Eye (tissue), 1 donor: ENCODE results near the gene PLCXD3.
"Not testable (repeated sequence)": the region's sequence is repeated elsewhere in the genome, so short reads cannot be mapped to it uniquely, and the experiment has no call there.

Experiments used
- DNase-seq: peaks from one replicate; pipeline ENCODE4 v3.0.0-alpha.2; 2015

Gene PLCXD3, protein sequence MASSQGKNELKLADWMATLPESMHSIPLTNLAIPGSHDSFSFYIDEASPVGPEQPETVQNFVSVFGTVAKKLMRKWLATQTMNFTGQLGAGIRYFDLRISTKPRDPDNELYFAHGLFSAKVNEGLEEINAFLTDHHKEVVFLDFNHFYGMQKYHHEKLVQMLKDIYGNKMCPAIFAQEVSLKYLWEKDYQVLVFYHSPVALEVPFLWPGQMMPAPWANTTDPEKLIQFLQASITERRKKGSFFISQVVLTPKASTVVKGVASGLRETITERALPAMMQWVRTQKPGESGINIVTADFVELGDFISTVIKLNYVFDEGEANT

DNA sequence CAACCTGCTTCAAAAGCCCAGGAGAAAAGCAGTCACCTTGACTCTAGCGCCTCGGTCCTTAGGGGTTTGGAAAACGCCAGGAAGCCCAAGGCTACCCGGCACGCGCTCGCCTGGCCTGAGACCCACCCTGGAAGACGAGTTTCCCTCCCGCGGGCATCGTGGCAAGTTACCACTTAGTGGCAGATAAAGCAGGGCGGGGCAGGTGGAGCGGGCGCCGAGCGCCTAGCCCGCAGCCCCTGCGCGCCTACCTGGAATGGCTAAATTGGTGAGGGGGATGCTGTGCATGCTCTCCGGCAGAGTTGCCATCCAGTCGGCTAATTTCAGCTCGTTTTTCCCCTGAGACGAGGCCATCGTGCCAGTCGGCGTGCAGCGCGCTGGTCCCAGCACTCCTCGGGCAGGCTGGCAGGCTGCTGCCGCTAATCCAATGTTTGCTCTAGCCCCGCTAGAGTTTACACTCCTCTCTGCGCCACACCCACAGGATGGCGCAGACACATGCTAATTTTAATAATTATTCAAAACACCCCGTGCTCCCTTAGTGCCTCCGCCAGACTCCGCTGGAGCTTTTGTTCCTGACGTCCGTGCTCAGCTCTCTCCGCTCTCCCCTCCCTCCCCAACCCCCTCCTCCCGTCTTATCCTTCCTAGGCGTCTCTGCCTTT lies at the start of gene PLCXD3:
TSS of gene PLCXD3 (minus strand) at position 426 of the 656 bp plus-strand sequence. CDS start at position 351, 75 bp downstream.
- DNase-seq: peak; percentile 67

DNA sequence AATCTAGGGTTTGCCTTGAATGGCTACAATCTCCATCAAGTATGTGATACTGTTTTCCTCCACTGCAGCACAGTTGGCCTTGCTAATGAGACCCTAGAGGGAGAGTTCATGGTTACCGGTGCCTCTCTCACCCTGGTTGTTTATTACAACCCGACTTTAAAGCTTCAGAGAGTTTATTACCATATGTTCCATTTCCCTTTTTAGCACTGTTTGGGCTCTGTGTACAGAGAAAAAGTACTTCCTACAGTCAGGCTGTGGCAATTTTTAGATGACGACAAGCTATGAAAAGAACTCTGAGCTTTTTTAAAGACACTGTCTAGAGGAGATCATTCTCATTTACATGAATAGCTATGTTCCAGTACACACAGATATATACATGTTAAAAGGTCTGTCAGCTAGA lies 48.8 kb upstream of the PLCXD3 start:
- DNase-seq: no peak

DNA sequence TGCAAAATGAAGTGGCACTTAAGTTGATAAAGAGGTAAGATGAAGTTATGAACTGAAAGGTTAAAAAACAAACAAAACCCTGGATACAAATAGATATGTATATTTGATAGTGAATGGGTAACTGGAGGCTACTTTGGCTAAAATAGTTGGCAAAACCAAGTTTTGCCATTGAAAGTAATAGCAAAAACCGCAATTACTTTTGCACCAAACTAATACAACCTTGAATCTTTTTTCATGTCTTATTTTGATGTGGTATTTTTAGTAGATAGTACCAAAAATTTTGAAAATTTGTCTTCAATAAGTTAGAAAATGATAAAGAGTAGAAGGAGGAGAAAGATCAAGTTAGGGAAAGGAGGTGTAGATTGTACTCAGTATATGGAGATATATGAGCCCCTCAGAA lies 47.9 kb upstream of the PLCXD3 start:
- DNase-seq: no peak

DNA sequence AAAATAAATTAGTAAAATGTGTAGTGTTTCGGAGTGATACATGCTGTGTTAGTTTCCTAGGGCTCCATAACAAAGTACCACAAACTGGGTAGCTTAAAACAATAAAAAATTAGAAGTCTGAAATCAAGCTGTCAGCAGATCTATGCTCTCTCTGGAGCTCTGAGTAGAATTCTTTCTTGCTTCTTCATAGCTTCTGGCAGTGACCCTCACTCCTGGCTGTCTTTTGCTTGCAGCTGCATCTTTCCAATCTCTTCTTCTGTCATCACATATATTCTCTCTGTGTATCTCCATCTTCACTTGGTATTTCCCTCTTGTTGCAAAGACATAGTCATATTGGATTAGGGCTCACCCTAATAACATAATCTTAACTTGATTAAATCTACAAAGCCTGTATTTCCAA lies 37.6 kb upstream of the PLCXD3 start:
- DNase-seq: no peak

DNA sequence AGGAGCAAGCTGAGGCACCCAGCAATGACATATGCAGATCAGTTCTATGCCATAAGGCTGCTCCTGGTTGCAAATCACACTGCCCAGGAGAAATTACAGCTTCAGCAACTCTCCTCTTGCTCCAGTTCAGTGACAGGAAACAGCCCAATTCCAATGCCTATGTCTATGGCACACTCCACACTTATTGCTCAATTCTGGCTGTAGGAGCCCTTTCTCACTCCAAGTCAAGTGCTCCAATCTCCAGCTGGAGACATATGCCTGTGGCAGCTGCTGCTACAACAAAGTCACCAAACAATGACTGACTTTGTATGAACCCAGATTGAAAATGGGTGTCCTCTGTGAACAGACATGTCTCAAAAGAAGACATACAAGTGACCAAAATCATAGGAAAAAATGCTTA lies 31.8 kb upstream of the PLCXD3 start:
- DNase-seq: no peak

DNA sequence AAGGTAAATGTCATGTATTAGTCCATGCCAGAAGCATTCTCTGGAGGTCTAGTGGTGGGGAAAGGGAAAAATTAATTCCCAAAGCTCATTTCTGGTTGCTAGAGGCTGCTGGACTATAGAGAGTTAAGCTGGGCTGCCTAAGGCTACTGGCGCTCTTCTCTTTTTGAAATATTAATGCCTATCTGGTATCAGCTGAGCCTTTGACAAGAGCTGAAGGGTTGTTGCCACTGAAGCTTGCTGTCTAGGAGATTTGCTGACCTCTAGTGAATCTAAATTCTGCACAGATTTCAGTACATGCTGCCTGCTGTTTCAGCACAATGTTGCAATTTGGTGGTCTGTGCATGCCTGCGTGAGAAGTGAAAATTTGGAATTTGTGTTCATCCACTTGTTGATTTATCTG lies 29.1 kb upstream of the PLCXD3 start:
- DNase-seq: peak; percentile 2

DNA sequence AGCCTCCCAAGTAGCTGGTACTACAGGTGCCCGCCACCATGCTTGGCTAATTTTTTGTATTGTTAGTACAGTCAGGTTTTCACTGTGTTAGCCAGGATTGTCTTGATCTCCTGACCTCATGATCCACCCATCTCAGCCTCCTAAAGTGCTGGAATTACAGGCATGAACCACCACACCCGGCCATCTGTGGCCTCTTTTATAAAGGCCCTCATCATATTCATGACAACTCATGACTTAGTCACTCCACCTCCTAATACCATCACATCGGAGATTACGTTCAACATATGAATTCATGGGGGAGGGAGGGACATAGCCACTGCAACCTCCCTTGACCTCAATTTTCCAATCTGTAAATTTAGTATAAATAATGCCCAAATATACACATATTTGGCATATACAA lies 27.2 kb upstream of the PLCXD3 start:
- no peak for DNase-seq

DNA sequence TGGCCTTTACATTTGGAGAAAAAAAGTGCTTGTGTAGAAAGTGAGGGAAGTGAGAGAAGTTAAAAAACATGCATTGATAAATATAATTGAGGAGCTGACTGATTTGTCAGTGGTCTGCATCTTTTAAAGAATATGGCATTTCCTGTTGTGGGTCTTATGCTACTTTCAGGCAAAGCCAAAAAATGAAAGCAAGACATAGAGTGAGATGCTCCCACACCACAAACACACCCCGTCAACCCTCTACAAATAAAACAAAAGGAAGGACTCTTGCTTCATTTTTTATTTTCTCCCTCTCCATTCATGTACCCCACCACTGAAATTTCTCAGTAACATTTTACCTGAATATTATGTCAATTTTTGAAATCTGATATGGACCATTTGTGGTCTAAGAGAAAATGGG lies 22.1 kb upstream of the PLCXD3 start:
- DNase-seq: no peak

DNA sequence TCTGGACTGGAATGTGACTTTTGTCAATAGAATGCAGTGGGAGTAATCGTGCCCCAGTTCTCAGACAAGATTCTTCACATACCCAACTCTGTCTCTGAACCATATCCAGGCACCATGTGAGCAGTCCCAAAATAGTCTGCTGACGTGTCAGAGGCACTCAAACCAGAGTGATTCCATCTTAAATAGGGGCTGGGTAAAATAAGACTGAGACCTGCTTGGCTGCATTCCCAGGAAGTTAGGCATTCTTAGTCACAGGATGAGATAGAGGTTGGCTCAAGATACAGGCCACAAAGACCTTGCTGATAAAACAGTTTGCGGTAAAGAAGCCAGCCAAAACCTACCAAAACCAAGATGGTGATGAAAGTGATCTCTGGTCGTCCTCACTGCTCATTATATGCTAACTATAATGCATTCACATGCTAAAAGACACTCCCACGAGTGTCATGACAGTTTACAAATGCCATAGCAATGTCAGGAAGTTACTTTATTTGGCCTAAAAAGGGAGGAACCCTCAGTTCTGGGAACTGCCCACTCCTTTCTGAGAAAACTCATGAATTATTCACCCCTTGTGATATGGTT lies 16.9 kb upstream of the PLCXD3 start:
- no peak for DNase-seq

DNA sequence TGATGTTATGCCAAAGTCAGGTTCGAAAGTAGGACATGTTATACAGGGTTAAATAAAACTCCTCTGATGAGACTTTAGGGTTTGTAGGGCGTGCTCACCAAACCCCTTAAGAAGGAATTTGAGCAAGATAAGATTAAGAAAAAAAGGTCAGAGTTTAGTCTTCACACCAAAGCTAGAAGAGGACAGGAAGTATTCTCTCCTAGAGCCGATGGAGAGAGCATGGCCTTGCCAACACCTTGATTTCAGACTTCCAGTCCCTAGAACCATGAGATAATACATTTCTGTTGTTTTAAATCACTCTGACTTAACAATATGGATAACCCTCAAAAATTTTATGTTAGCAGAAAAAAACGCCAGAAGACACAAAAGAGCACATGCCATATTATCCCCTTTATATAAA lies 16.3 kb upstream of the PLCXD3 start:
- no peak for DNase-seq

DNA sequence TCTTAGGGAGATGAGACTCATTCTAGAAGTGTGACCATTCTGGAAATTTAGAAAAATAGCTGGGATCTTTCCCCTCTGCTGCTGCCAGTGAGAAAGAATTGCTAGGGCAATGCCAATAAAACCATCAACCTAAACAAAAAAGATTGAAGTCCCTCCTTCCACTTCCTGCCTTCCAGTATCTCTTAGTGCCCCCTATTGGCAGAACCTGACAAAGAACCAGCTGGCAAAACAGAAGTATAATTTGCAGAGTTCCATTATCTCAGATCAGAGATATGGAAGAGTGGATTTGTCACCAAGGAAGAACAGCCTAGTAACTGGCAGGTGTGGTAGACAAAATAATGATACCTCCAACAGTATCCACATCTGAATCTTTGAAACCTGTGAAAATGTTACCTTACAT lies 13.8 kb upstream of the PLCXD3 start:
- DNase-seq: no peak

DNA sequence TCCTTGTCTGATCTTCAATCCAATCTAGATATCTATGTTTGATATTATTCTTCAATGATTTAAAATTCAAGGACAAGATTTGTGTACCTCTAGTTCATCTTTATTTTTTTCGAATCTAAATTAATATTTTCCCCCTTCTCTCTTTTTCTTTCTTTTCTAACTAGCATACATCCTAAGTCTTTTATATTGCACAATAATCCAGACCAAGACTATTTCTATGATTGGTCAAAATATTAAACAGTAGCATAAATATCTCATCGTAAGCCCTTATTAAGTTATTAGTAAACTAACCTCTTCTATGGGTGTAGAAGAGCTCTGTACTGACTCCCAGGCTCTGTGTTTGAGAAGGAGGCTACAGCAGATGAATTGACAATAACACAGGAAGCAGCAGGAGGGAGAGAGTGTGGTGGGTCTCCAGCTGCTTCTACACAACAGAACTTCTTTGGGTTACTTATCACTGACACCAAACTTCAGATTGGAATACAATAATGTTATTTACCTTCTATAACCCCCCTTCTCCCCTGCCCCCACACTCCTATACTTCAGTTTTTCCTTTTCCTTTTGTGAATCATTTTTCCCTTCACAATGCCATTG lies 11.9 kb upstream of the PLCXD3 start:
- DNase-seq: no peak

DNA sequence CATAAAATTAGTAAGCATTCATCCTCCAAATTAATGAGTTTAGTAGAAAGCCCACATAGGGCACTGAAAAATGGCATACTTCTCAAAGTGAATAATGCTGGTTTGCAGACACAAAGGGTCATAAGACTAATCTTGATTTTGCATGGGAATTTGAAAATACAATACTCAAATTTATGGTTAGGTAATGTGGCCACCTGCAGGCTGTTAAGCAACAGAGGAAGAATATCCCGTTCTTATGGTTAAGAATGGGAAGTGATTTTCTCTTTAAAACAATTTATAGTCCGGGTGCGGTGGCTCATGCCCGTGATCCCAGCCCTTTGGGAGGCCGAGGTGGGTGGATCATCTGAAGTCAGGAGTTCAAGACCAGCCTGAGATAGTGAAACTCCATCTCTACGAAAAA lies 9.4 kb upstream of the PLCXD3 start:
- no peak for DNase-seq

DNA sequence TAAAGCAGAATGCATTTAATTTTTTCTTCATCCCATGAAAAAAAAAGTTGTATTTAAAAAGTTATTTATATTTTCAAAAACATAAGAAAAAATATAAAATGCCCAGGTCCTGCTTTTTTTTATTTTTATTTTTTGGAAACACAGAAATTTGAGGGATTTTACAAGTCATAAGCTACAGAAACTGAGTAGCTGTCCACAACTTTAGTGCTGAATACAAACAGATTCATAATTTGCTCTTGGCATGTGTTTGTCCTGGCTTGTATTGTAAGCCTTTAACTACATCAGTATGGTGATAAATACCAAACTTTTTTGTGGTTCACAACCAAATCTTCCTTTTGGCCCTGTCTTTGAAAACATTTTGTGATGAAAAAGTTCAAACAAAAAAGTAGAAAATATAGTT lies 7.5 kb upstream of the PLCXD3 start:
- DNase-seq: peak; percentile 50

DNA sequence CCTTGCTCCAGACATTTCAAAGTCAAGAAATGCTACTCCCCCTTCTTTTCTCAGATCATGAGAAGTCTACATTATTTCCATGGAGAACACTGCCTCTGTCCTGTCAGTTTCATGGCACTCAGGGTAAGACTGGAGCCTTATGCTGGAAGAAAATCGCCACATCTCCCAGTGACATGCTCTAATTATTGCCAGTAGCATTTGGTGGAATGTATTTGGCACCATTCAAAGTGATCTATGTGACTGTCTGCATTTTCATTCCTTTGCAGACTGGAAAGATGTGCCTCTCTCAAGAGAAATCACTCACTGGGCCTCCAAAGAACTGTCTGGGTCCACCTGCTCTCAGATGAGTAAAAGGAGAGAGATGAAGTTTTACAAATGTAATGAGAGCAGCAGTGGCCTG lies 840 bp upstream of the PLCXD3 start:
- DNase-seq: no peak

DNA sequence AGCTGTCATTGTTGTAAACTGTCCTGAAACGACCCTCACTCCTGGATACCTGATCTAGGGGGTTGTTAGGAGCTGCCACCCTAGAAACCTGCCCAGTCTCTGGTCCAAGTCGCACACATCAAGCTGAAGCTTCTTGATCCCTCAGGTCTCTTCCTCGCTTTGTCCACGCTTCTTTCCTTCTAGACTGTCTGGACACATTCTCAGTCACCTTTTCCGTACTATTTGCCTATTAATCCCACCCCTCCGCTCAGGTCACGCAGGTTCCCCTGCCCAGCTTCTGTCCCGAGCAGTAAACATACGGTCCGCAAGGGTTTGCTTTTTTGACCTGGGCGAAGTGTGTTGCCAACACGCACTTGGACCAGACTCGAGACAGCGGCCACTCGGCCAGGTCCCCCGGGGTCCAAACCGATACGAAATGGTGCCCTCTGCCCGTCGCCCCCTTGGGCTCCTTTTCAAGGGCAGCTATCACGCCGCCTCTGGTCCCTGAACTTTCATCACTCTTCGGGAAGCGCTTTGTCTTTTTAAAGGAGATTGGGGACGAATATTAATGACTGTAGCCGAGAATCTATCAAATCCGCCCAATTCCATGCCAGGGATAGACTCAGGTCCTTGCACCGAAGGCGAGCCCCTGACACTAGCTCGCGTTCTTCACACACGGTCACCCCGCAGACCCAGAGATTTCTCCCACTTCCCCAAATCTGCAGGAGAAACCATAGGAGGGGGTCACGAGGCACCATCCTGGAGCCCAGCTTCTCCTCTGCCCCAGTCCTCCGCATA lies 814 bp downstream of the PLCXD3 start:
- DNase-seq: peak; percentile 10

DNA sequence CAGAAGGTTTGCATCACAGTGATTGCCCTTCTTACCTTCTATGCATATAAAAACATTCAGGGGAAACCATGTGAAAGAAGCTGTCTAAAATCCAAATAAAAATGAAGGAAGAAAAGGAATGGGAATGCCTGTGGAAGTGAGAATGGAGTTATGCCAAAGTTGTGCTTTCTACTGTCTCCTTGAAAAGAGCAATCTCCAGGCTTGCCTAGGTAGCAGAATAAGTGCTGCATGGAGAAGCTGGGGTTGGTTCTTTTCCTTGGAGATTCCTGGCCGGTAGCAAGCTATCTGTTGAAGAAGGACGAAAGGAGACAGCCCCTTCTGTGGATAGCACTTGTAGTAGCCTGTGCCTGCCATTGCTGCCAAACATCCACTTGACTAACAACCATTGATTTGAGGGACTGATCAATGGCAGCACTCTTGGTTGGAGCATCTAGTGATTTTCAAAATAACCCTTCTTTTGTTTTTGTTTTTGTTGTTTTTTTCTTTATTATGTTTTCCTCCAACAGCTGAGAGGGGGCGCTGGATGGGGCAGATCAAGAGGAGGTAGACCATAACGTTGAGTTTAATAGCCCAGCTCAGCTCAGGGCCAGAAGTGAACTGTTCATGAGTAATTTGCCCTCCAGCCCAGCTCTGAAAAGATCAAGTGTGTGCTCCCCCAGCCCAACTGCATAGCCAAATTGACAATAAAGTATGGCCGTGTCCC lies 1.6 kb downstream of the PLCXD3 start:
- no peak for DNase-seq

DNA sequence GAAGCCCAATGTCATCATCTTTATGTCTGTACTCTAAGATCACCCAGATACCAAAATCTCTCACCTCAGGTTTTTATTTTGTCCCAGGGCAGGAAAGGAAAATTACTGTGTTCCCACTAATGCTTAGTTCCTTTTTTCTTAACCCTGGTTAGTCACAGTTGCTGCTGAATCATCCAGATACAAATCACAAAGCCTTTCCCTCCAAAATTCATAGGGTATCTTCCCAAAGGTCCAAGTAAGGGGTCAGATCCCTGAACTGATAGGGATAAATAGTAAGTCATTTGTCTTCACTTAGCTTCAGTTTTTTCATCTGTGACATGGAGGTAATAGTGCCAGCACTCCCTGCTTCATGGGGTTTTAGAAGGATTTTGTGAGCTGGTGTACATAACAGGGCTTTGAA lies 2.2 kb downstream of the PLCXD3 start:
- DNase-seq: no peak

DNA sequence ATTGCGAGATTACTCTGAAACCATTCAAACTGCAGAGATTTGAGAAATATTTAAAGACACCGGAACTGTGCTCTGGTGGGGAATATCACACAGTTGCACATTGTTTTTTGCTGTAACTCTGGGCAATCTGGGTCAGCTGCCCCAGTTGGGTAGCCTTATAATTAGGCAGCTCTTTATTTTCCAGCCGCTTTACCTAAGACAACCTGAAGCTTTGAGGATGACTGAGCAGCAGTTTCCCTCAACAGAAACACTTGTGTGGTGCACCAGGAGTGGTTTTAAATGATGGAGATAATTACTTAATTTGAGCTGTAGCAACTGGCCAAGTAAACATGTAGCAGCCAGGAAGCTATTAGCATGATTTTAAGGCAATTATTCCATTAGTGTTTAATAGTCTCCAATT lies 2.9 kb downstream of the PLCXD3 start:
- DNase-seq: no peak

DNA sequence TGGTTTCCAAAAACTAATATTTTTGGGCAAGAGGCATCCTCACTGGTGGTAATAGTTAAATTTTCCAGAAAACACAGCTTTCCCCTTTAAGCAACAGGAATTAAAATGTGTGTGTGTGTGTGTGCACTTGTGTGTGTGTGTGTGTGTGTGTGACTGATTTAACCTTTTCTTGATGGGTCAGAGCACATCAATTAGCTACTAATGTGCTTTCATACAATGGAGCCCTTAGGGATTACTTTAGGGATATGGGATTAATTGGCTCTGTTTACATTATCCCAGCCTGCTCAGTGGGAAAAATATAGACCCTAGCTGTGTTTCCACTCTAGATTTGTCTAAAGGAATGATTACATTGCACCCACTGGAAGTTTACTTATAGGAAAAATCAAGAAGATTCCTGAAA lies 6.5 kb downstream of the PLCXD3 start:
- peak; percentile 76 for DNase-seq

DNA sequence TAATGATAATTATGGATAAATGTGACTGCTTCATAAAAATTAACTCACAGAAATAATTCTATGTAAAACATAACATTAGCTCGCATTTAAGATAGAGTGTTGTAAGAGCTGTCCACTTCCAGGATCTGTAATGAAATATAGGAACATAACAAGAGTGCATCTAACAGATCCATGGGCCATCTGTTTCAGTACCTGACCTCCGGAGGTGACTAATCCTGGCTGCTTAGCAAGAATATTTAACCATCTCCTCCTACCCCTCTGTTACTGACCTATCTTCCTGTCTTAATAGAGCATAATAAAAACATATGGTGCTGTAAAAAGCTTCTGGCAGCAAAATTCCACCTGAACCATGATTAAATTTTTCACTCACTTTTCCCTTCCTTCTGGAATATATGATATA lies 7.1 kb downstream of the PLCXD3 start:
- DNase-seq: no peak

DNA sequence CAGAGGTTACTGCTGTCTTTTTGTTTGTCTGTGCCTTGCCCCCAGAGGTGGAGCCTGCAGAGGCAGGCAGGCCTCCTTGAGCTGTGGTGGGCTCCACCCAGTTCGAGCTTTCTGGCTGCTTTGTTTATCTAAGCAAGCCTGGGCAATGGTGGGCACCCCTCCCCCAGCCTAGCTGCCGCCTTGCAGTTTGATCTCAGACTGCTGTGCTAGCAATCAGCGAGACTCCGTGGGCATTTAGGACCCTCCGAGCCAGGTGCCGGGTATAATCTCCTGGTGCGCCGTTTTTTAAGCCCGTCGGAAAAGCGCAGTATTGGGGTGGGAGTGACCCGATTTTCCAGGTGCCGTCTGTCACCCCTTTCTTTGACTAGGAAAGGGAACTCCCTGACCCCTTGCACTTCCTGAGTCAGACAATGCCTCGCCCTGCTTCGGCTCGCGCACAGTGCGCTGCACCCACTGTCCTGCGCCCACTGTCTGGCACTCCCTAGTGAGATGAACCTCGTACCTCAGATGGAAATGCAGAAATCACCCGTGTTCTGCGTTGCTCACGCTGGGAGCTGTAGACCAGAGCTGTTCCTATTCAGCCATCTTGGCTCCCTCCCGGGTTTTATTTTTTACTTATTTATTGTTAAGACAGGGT lies 16.8 kb downstream of the PLCXD3 start:
- DNase-seq: not testable (repeated sequence)
